ENCODE measurements around the gene ADAMTS16.

The ADAMTS16 gene

GRCh38 chr5:5347442-5347841 is 207.3 kb downstream of the ADAMTS16 start:
- no peak for TF ChIP-seq ZNF274 (IDR thresholded peaks at IDR 0.05; ENCODE audit: low read depth, low read length)
- H3K4me3 ChIP-seq (ENCODE audit: low read length): no peak overlapping the region

- TF ChIP-seq ZNF274 (IDR thresholded peaks at IDR 0.05; ENCODE audit: low read depth, low read length): no peak
- H3K4me3 ChIP-seq (ENCODE audit: low read length): no peak overlapping the region
Measured at GRCh38 chr5:5348135-5348534, 208.0 kb downstream of the ADAMTS16 start.

DNA sequence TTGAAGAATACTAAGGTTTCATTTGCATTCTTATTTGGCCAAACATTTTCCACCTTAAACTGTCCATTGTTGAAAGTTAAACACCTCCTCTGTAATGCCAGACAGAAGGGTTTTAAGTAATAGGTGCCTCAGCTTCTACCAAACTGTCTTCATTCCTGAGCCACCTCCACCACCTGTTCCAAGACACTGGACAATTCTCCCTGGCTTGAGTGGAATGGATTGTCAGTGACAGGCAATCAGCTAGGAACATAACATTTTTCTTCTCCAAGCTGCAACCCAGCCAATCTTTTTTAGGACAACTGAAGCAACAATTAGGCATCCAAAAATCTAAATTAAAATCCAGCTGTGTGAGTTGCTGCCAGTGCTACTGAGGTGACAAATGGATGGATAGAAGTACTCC is 208.4 kb downstream of the ADAMTS16 start:
- H3K4me3 ChIP-seq (ENCODE audit: low read length): no peak overlapping the region
- no peak for TF ChIP-seq ZNF274 (IDR thresholded peaks at IDR 0.05; ENCODE audit: low read depth, low read length)

- no peak for TF ChIP-seq ZNF274 (IDR thresholded peaks at IDR 0.05; ENCODE audit: low read depth, low read length)
- no peak overlapping the region for H3K4me3 ChIP-seq (ENCODE audit: low read length)
Measured at GRCh38 chr5:5350101-5350500, 210.0 kb downstream of the ADAMTS16 start.

DNA sequence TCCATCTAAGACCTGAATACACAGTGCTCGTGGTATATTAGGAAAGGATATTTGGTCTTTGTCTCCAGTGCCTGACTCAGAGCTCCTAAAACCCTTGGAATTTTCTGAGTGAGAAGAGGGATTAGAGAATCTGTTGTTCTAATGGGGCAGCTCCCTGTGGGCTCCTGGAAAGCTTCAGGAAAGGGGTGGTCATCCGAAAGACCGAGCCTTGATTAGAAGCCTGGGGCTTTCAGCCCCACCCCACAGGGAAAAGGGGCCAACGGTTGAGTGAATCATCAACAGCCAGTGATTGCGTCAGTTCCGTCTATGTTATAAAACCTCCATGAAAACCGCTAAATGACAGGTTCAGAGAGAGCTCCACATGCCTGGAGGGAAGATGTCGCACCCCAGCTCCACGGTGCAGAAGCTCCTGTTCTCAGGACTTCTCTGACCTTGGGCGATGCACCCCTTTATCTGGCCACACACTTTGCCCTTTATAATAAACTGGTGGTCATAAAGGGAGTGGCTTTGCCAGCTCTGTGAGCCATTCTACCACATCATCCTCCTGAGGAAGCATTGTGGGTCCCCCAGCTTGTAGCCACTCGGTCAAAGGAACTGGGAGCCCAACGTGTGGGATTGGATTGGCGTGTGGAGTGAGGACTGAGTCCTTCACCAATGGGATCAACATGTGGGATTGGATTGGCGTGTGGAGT is 211.3 kb downstream of the ADAMTS16 start:
- H3K4me3 ChIP-seq (ENCODE audit: low read length): no peak overlapping the region
- TF ChIP-seq ZNF274 (IDR thresholded peaks at IDR 0.05; ENCODE audit: low read depth, low read length): no peak

DNA sequence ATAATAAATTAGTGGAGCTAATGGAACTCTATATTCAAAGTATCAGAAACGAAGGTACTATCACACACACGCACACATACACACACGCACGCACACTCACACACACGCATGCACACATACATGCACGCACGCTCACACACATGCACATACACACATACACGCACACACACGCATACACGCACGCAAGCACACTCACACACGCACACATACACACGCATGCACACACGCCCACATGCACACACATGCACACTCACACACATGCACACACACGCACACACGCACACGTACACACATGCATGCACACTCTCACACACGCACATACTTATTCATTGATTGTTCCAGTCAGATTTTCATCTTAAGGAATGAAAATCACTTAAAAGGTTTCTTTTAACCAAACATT is 212.5 kb downstream of the ADAMTS16 start:
- no peak overlapping the region for H3K4me3 ChIP-seq (ENCODE audit: low read length)
- TF ChIP-seq ZNF274 (IDR thresholded peaks at IDR 0.05; ENCODE audit: low read depth, low read length): no peak

DNA sequence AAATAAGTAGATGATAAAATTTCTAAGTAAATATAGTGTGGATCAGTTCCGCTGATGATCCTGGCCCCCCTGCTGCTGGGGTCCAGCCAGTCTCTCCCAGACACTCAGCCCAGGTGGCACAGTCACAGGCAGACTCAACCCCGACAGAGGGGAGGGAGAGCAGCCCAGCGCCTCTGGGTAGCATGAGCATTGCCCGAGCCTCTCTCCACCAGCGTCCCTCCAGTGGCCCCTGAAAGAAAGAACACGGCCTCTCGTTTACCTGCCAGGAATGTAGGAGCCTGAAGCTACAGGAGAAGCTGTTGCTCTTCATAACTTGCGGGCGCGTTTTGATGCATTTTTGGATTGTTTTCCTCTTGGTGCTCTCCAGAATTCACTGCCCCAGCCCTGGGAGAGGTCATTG is 213.6 kb downstream of the ADAMTS16 start:
- no peak overlapping the region for H3K4me3 ChIP-seq (ENCODE audit: low read length)

DNA sequence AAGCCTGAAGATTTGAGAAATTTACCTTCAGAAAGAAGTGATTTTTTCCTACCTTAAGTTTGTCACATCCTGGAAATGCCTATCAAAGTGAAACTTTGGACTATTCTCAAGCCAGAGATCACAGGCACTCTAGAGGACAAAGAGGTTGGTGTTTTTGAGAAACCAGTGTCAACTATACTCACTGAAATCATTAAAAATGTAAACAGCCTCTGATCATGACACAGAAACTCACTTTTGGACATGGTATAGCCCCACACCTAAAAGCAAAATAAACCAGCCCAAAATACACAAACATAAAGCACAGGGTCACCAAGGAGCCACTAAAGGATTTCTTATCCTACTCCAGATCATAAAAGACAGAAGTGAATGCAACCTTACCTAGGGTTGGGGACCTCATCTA is 216.6 kb downstream of the ADAMTS16 start:
- H3K4me3 ChIP-seq (ENCODE audit: low read length): no peak overlapping the region
- TF ChIP-seq ZNF274 (IDR thresholded peaks at IDR 0.05; ENCODE audit: low read depth, low read length): no peak

More for the DNA sequence above, 213.6 kb downstream of the ADAMTS16 start:
- TF ChIP-seq ZNF274 (IDR thresholded peaks at IDR 0.05; ENCODE audit: low read depth, low read length): no peak

DNA sequence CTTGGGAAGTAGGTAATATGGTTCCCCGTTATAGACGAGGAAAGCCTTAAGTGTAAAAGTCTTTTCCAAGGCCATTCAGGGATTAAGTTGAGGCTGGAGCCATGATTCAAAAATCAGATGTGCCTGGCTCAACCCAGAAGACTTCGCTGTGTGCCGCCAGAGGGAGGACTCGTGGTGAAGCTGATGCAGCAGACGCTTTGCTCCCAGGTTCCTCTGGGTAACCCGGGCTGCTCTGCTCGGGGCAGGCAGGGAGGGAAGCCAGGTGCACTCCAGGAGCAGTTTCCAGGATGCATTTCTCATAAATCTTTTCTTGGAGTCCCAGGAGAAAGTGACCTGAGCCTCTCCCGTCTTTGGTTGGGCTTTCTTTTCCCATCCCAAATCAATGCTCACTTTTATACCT is 219.5 kb downstream of the ADAMTS16 start:
- TF ChIP-seq ZNF274 (IDR thresholded peaks at IDR 0.05; ENCODE audit: low read depth, low read length): no peak
- H3K4me3 ChIP-seq (ENCODE audit: low read length): no peak overlapping the region

- no peak overlapping the region for H3K4me3 ChIP-seq (ENCODE audit: low read length)
- no peak for TF ChIP-seq ZNF274 (IDR thresholded peaks at IDR 0.05; ENCODE audit: low read depth, low read length)
Measured at GRCh38 chr5:5360363-5360940, 220.3 kb downstream of the ADAMTS16 start.

GRCh38 chr5:5360941-5361520 is 220.9 kb downstream of the ADAMTS16 start:
- no peak for TF ChIP-seq ZNF274 (IDR thresholded peaks at IDR 0.05; ENCODE audit: low read depth, low read length)
- no peak overlapping the region for H3K4me3 ChIP-seq (ENCODE audit: low read length)

DNA sequence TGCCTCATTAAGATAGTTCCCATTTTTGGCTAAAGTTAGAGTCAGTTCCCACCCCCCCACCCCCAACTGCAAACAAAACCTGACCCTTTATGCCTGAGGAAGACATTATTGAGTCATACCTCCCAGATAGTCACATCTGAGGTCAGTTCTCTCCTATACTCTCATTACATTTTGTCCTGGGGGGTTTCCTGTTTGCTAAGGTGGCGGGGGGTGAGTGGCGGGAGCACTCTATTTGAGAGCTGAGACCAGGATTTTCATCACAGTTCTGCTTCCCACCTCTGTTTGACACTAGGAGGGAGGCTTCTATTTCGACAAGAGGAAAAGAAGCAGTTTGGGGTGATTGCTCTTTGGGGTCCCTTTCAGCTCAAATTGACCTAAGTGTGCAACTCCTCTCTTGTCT is 222.9 kb downstream of the ADAMTS16 start:
- no peak overlapping the region for H3K4me3 ChIP-seq (ENCODE audit: low read length)
- no peak for TF ChIP-seq ZNF274 (IDR thresholded peaks at IDR 0.05; ENCODE audit: low read depth, low read length)

GRCh38 chr5:5364932-5365331 is 224.8 kb downstream of the ADAMTS16 start:
- no peak for TF ChIP-seq ZNF274 (IDR thresholded peaks at IDR 0.05; ENCODE audit: low read depth, low read length)
- H3K4me3 ChIP-seq (ENCODE audit: low read length): no peak overlapping the region

- no peak overlapping the region for H3K4me3 ChIP-seq (ENCODE audit: low read length)
- no peak for TF ChIP-seq ZNF274 (IDR thresholded peaks at IDR 0.05; ENCODE audit: low read depth, low read length)
Measured at GRCh38 chr5:5367739-5368138, 227.6 kb downstream of the ADAMTS16 start.

DNA sequence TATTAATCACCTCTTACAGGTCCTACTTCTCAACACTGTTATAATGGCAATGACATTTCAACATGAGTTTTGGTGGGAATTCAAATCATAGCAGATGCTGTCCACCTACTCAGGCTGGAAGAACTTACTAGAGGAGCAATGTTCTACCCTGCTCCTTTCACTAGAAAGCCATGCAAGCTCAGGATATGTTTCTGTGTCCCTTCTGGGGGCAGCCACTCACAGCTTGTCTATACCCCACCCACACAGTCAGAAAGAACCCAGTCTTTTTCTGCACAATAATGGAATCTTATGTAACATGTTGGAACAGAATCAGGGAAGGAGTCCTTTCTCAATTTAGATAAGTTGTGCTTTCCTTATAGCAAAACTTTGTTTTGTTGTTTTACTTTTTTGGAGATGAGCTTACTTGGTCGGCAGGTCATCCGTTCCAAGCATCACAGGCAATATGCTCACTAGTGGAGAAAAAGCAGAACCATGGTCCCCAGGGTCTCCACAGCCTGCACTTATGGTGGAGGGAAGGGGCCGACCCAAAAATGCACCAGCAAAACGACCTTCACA is 229.0 kb downstream of the ADAMTS16 start:
- H3K4me3 ChIP-seq (ENCODE audit: low read length): no peak overlapping the region
- no peak for TF ChIP-seq ZNF274 (IDR thresholded peaks at IDR 0.05; ENCODE audit: low read depth, low read length)

All from GM08714 (cell line).